Endothelial cell of umbilical vein (primary cell): ENCODE measurements around the gene SEMA6C. TPM values are rescaled to one million over a fixed set of nuclear protein-coding genes. Genes with fewer than 3 reads are reported as not detected.

Experiments used
- BruUV-seq: library from RNA; stranded (reverse); fragments of 400-500 nt; replicated peaks from 2 replicates; lab custom pipeline; 2021; lab: Mats Ljungman, UMichigan
- CTCF ChIA-PET: fragments of 300-600, 350-600 bp; sonication (Branson Sonifier 250); formaldehyde crosslinking; loops from one replicate; lab custom pipeline; 2021; ENCODE audit warnings: antibody characterized with exemption, inconsistent platforms; lab: Charles Lee
- POLR2A ChIA-PET: fragments of 300-600, 350-600 bp; sonication (Branson Sonifier 250); formaldehyde crosslinking; loops from one replicate; lab custom pipeline; 2021; ENCODE audit warnings: antibody characterized with exemption, inconsistent platforms; lab: Charles Lee
- DNase-seq: peaks from one replicate; pipeline ENCODE4 v3.0.0-alpha.2; 2011; ENCODE audit warnings: low read depth, low spot score
- FAIRE-seq: peaks from 2 replicates; lab custom pipeline; 2011; peaks lifted over from hg19 to GRCh38; lab: Jason Lieb, UNC
- H2AFZ ChIP-seq: 2 replicates; pipeline ENCODE4 v1.6.0; 2012; ENCODE audit warnings: low read depth, low read length, control low read depth, inconsistent platforms
- H3K27ac ChIP-seq: 2 replicates; pipeline ENCODE4 v1.5.1; 2011; ENCODE audit warnings: low read depth, mild to moderate bottlenecking, control low read depth, low read length, moderate library complexity; ENCODE audit not compliant: insufficient read depth
- H3K27me3 ChIP-seq, 2 experiments: 2 replicates each; pipeline versions ENCODE4 v1.6.0 to v1.6.1; 2011; ENCODE audit warnings: low read length in 2 of 2, mixed read lengths in 1 of 2; ENCODE audit not compliant: control insufficient read depth in 2 of 2, insufficient read depth in 2 of 2
- H3K36me3 ChIP-seq, 2 experiments: 2 replicates in 1 of 2; 3 replicates in 1 of 2; pipeline ENCODE4 v1.5.1; 2011; ENCODE audit warnings: low read length in 2 of 2, mild to moderate bottlenecking in 1 of 2, moderate library complexity in 1 of 2; ENCODE audit not compliant: control insufficient read depth in 2 of 2, insufficient read depth in 2 of 2; ENCODE audit errors: extremely low read depth in 1 of 2
- H3K4me1 ChIP-seq: 3 replicates; pipeline ENCODE4 v1.5.1; 2011; ENCODE audit warnings: mild to moderate bottlenecking, low read length; ENCODE audit not compliant: control insufficient read depth, insufficient read depth; ENCODE audit errors: extremely low read depth
- H3K4me2 ChIP-seq: 2 replicates; pipeline ENCODE4 v1.6.1; 2011; ENCODE audit warnings: low read length, control low read depth, mixed read lengths; ENCODE audit not compliant: insufficient read depth
- H3K4me3 ChIP-seq, 3 experiments: fragments of 200-600 bp in 1 of 3; sonication (generic), shearing (Covaris generic) in 1 of 3; replicated peaks in 1 of 3; 2 replicates each; pipeline ENCODE4 v1.5.1; 2011 to 2016; ENCODE audit warnings: control low read depth in 3 of 3, low read length in 3 of 3, mild to moderate bottlenecking in 2 of 3, inconsistent platforms in 1 of 3, low read depth in 1 of 3, moderate library complexity in 1 of 3; ENCODE audit not compliant: insufficient read depth in 1 of 3
- H3K79me2 ChIP-seq: 2 replicates; pipeline ENCODE4 v1.6.0; 2012; ENCODE audit warnings: low read length, inconsistent platforms; ENCODE audit not compliant: control insufficient read depth, insufficient read depth
- H3K9ac ChIP-seq: replicated peaks from 2 replicates; pipeline ENCODE3; 2011; ENCODE audit warnings: low read length, control low read depth; ENCODE audit not compliant: insufficient read depth; ENCODE audit errors: extremely low read depth
- H3K9me1 ChIP-seq: replicated peaks from 3 replicates; pipeline ENCODE4 v1.6.0; 2011; ENCODE audit warnings: mild to moderate bottlenecking, low read length; ENCODE audit not compliant: control insufficient read depth, insufficient read depth; ENCODE audit errors: extremely low read depth
- H3K9me3 ChIP-seq: replicated peaks from 2 replicates; pipeline ENCODE4 v1.5.1; 2012; ENCODE audit warnings: low read length, inconsistent platforms; ENCODE audit not compliant: control insufficient read depth, insufficient read depth
- H4K20me1 ChIP-seq: replicated peaks from 2 replicates; pipeline ENCODE3; 2011; ENCODE audit warnings: mild to moderate bottlenecking, low read length; ENCODE audit not compliant: control insufficient read depth, insufficient read depth; ENCODE audit errors: extremely low read depth
- EZH2 ChIP-seq: IDR thresholded peaks from 2 replicates; pipeline ENCODE4 v1.6.1; 2012; ENCODE audit warnings: borderline replicate concordance, low read depth, mild to moderate bottlenecking, moderate library complexity, low read length, inconsistent platforms; ENCODE audit not compliant: severe bottlenecking
- MYC ChIP-seq: IDR thresholded peaks from one replicate; pipeline ENCODE4 v1.6.1; 2011; ENCODE audit warnings: mild to moderate bottlenecking, low read depth, low read length
- dilution Hi-C: fragments of 300-500 bp; cut with MboI; formaldehyde crosslinking; loops from one replicate; pipeline ENCODE4 v1.15.0; 2019; ENCODE audit warnings: low sequenced_read_pairs; ENCODE audit not compliant: extremely low pct_ligation_motif_present
- intact Hi-C: fragments of 100-400 bp; cut with micrococcal nuclease; formaldehyde crosslinking; loops from one replicate; pipeline ENCODE4 v1.10.0; 2022
- polyA plus RNA-seq, 4 experiments: library from polyadenylated mRNA; depleted of rRNA in 3 of 4; stranded (reverse) in 3 of 4; unstranded in 1 of 4; fragments of >200 nt; gene quantifications; 2 replicates each; pipeline versions ENCODE4 v1.2.1 to v1.2.3, GENCODE V29; 2011 to 2012; ENCODE audit warnings: missing spikeins in 1 of 4
- total RNA-seq: library from RNA; stranded (reverse); gene quantifications from 2 replicates; pipeline ENCODE4 v1.2.3, GENCODE V29; 2021
- TF ChIP-seq, protein P1 (sequence below), 2 donors: IDR thresholded peaks; 1 replicate in 1 of 2; 2 replicates in 1 of 2; pipeline ENCODE4 v1.5.1; 2011; ENCODE audit warnings: low read length in 2 of 2, mild to moderate bottlenecking in 2 of 2, moderate library complexity in 2 of 2, control low read depth in 1 of 2, inconsistent platforms in 1 of 2, low read depth in 1 of 2; ENCODE audit not compliant: insufficient read depth in 1 of 2; ENCODE audit errors: extremely low read depth in 1 of 2

Gene SEMA6C
- total and polyA plus RNA-seq, 2 donors (not counting 3 experiments of a cell fraction or from before 2014, with no cell fraction given) = 53.0 to 71.9 TPM

- POLR2A ChIA-PET = no interaction called here
- Histone ChIP-seq H3K27me3 (no peaks in the 10 kb centered on the region), H3K4me1 (no peaks in the 10 kb centered on the region), H3K27ac (no peak overlapping the region), H2AFZ (no peak overlapping the region), H3K36me3 (no peaks in the 10 kb centered on the region), H3K4me2 (no peak overlapping the region), H3K9ac (no peak overlapping the region), H3K9me1 (no peaks in the 10 kb centered on the region), H4K20me1 (no peaks in the 10 kb centered on the region), H3K4me3 (no peak overlapping the region), H3K9me3 (no peaks in the 10 kb centered on the region), H3K79me2 (no peaks in the 10 kb centered on the region)
- no peak for FAIRE-seq
- TF ChIP-seq, protein P1, sequence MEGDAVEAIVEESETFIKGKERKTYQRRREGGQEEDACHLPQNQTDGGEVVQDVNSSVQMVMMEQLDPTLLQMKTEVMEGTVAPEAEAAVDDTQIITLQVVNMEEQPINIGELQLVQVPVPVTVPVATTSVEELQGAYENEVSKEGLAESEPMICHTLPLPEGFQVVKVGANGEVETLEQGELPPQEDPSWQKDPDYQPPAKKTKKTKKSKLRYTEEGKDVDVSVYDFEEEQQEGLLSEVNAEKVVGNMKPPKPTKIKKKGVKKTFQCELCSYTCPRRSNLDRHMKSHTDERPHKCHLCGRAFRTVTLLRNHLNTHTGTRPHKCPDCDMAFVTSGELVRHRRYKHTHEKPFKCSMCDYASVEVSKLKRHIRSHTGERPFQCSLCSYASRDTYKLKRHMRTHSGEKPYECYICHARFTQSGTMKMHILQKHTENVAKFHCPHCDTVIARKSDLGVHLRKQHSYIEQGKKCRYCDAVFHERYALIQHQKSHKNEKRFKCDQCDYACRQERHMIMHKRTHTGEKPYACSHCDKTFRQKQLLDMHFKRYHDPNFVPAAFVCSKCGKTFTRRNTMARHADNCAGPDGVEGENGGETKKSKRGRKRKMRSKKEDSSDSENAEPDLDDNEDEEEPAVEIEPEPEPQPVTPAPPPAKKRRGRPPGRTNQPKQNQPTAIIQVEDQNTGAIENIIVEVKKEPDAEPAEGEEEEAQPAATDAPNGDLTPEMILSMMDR (IDR thresholded peaks at IDR 0.05; ENCODE audit: extremely low read depth in 1 of 2, insufficient read depth in 1 of 2, low read depth in 1 of 2, low read length in 2 of 2) = no peak
- TF ChIP-seq EZH2 = no peak
- no peak for TF ChIP-seq MYC
- DNase-seq = no peak
- dilution Hi-C loops = no loop called here
- BruUV-seq = no TSS peak
- intact Hi-C loops = no loop called here
- CTCF ChIA-PET = interaction anchor here (0.5 to 8.5 kb wide), 5 partner anchors 10 to 70 kb away, joined by 3 to 66 read pairs (median 3); partner anchors contain the start of gene GABPB2
Measured at GRCh38 chr1:151085953-151086559, 60.4 kb downstream of the SEMA6C start.

Other genes starting within 250 kb of the SEMA6C start
- 42.0 and 49.2 TPM in 2 replicates for gene SETDB1, start 220.3 kb downstream of the SEMA6C start, total RNA-seq
- 25.1 and 25.3 TPM in 2 replicates for gene SETDB1, start 220.3 kb downstream of the SEMA6C start, polyA plus RNA-seq
- gene CERS2, start 171.8 kb downstream of the SEMA6C start, total RNA-seq = 155 and 171 TPM in 2 replicates
- 143 and 158 TPM in 2 replicates for gene CERS2, start 171.8 kb downstream of the SEMA6C start, polyA plus RNA-seq
- not detected in 2 replicates for gene ANXA9, start 164.3 kb downstream of the SEMA6C start, total RNA-seq
- gene ANXA9, start 164.3 kb downstream of the SEMA6C start, polyA plus RNA-seq = not detected in 2 replicates
- 11.7 and 12.0 TPM in 2 replicates for gene MINDY1, start 139.7 kb downstream of the SEMA6C start, total RNA-seq
- 15.4 and 16.1 TPM in 2 replicates for gene MINDY1, start 139.7 kb downstream of the SEMA6C start, polyA plus RNA-seq
- gene PRUNE1, start 138.2 kb downstream of the SEMA6C start, total RNA-seq = 8.0 and 8.6 TPM in 2 replicates
- gene PRUNE1, start 138.2 kb downstream of the SEMA6C start, polyA plus RNA-seq = 17.5 and 19.3 TPM in 2 replicates
- gene BNIPL, start 110.0 kb downstream of the SEMA6C start, total RNA-seq = 0.42 and 0.67 TPM in 2 replicates
- 0.26 and 0.41 TPM in 2 replicates for gene BNIPL, start 110.0 kb downstream of the SEMA6C start, polyA plus RNA-seq
- 3.2 and 3.5 TPM in 2 replicates for gene C1orf56, start 98.9 kb downstream of the SEMA6C start, total RNA-seq
- gene C1orf56, start 98.9 kb downstream of the SEMA6C start, polyA plus RNA-seq = 3.0 and 3.6 TPM in 2 replicates
- gene CDC42SE1, start 87.0 kb downstream of the SEMA6C start, total RNA-seq = 85.9 and 92.7 TPM in 2 replicates
- 58.4 and 59.6 TPM in 2 replicates for gene CDC42SE1, start 87.0 kb downstream of the SEMA6C start, polyA plus RNA-seq
- gene MLLT11, start 86.2 kb downstream of the SEMA6C start, total RNA-seq = 26.5 and 38.1 TPM in 2 replicates
- 24.4 and 25.2 TPM in 2 replicates for gene MLLT11, start 86.2 kb downstream of the SEMA6C start, polyA plus RNA-seq
- gene GABPB2, start 75.9 kb downstream of the SEMA6C start, total RNA-seq = 4.3 and 5.0 TPM in 2 replicates
- gene GABPB2, start 75.9 kb downstream of the SEMA6C start, polyA plus RNA-seq = 2.6 and 3.6 TPM in 2 replicates
- not detected in 2 replicates for gene TNFAIP8L2, start 10.0 kb upstream of the SEMA6C start, total RNA-seq
- gene TNFAIP8L2, start 10.0 kb upstream of the SEMA6C start, polyA plus RNA-seq = 0.06 TPM in 1 of 2 replicates, not detected in the other
- 6.4 and 8.2 TPM in 2 replicates for gene LYSMD1, start 19.3 kb upstream of the SEMA6C start, total RNA-seq
- gene LYSMD1, start 19.3 kb upstream of the SEMA6C start, polyA plus RNA-seq = 1.7 and 2.1 TPM in 2 replicates
- 43.1 and 49.0 TPM in 2 replicates for gene SCNM1, start 19.5 kb upstream of the SEMA6C start, total RNA-seq
- gene SCNM1, start 19.5 kb upstream of the SEMA6C start, polyA plus RNA-seq = 14.1 and 17.3 TPM in 2 replicates
- 1.4 TPM in 2 replicates for gene TMOD4, start 29.4 kb upstream of the SEMA6C start, total RNA-seq
- 0.22 TPM in 1 of 2 replicates, not detected in the other for gene TMOD4, start 29.4 kb upstream of the SEMA6C start, polyA plus RNA-seq
- 83.1 and 85.2 TPM in 2 replicates for gene VPS72, start 43.6 kb upstream of the SEMA6C start, total RNA-seq
- 73.1 and 76.2 TPM in 2 replicates for gene VPS72, start 43.6 kb upstream of the SEMA6C start, polyA plus RNA-seq
- 72.1 and 77.0 TPM in 2 replicates for gene PIP5K1A, start 51.9 kb upstream of the SEMA6C start, total RNA-seq
- gene PIP5K1A, start 51.9 kb upstream of the SEMA6C start, polyA plus RNA-seq = 79.3 and 89.2 TPM in 2 replicates
- 181 and 184 TPM in 2 replicates for gene PSMD4, start 108.1 kb upstream of the SEMA6C start, total RNA-seq
- gene PSMD4, start 108.1 kb upstream of the SEMA6C start, polyA plus RNA-seq = 251 and 266 TPM in 2 replicates
- 15.5 and 17.9 TPM in 2 replicates for gene ZNF687, start 135.7 kb upstream of the SEMA6C start, total RNA-seq
- gene ZNF687, start 135.7 kb upstream of the SEMA6C start, polyA plus RNA-seq = 20.1 and 30.9 TPM in 2 replicates
- 58.3 and 60.9 TPM in 2 replicates for gene PI4KB, start 180.8 kb upstream of the SEMA6C start, total RNA-seq
- 63.3 and 67.8 TPM in 2 replicates for gene PI4KB, start 180.8 kb upstream of the SEMA6C start, polyA plus RNA-seq
- gene RFX5, start 200.6 kb upstream of the SEMA6C start, total RNA-seq = 46.3 and 52.8 TPM in 2 replicates
- gene RFX5, start 200.6 kb upstream of the SEMA6C start, polyA plus RNA-seq = 18.9 and 23.5 TPM in 2 replicates
- gene SELENBP1, start 226.1 kb upstream of the SEMA6C start, total RNA-seq = 12.4 and 18.0 TPM in 2 replicates
- 37.3 and 40.6 TPM in 2 replicates for gene SELENBP1, start 226.1 kb upstream of the SEMA6C start, polyA plus RNA-seq